Measurements from ENCODE around the gene RXRB.

DNA sequence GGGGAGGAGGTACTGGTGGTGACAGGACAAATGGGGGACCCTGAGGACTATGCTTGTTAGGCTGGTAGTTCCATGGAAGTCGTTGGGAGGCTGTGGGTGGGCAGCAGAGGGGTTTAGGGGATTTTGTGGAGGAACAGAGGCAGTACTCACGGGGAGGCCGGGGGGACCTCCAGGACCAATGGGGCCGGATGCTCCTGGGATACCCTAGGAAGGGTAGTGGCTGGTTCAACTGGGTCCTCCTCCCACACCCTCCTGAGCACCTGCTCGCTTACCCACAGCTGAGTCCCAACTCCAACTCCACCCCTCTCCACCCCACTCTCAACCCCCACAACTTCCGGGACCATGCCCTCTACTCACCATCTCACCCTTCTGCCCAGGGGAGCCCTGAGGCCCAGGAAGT lies 34.1 kb downstream of the RXRB start:
- TF ChIP-seq, protein P1, sequence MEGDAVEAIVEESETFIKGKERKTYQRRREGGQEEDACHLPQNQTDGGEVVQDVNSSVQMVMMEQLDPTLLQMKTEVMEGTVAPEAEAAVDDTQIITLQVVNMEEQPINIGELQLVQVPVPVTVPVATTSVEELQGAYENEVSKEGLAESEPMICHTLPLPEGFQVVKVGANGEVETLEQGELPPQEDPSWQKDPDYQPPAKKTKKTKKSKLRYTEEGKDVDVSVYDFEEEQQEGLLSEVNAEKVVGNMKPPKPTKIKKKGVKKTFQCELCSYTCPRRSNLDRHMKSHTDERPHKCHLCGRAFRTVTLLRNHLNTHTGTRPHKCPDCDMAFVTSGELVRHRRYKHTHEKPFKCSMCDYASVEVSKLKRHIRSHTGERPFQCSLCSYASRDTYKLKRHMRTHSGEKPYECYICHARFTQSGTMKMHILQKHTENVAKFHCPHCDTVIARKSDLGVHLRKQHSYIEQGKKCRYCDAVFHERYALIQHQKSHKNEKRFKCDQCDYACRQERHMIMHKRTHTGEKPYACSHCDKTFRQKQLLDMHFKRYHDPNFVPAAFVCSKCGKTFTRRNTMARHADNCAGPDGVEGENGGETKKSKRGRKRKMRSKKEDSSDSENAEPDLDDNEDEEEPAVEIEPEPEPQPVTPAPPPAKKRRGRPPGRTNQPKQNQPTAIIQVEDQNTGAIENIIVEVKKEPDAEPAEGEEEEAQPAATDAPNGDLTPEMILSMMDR (IDR thresholded peaks at IDR 0.05): no peak
- TF ChIP-seq POLR2AphosphoS5 (IDR thresholded peaks at IDR 0.05): no peak
- no peak for TF ChIP-seq POLR2A (IDR thresholded peaks at IDR 0.05)
- no peak for TF ChIP-seq EP300 (IDR thresholded peaks at IDR 0.05)
